Measurements from ENCODE around the gene NRGN. TPM values are rescaled to one million over a fixed set of nuclear protein-coding genes. Genes with fewer than 3 reads are reported as not detected.

Gene NRGN
- total RNA-seq, 1 donor from 2014 or later: not detected

GRCh38 chr11:124796312-124796711 lies 56.6 kb downstream of the NRGN start:
- H3K36me3 ChIP-seq (ENCODE audit: control insufficient read depth in 3 of 3, insufficient read depth in 3 of 3, low read length in 3 of 3): no peaks in the 10 kb centered on the region
- no peak overlapping the region for H3K4me3 ChIP-seq (ENCODE audit: low read length in 3 of 3)
- H3K27me3 ChIP-seq (ENCODE audit: control insufficient read depth in 3 of 3, insufficient read depth in 3 of 3, low read length in 3 of 3): no peaks in the 10 kb centered on the region
- no peaks in the 10 kb centered on the region for H3K9me3 ChIP-seq (ENCODE audit: control insufficient read depth in 3 of 3, low read length in 3 of 3)
- H3K9ac ChIP-seq (ENCODE audit: low read depth in 1 of 3, low read length in 3 of 3): no peak overlapping the region
- H3K27ac ChIP-seq (ENCODE audit: low read depth, low read length): no peak overlapping the region
- peaks cover 18 to 28% (median 21%) of the 10 kb centered on the region in 3 donors for H3K4me1 ChIP-seq (ENCODE audit: control insufficient read depth in 3 of 3, insufficient read depth in 3 of 3, low read length in 3 of 3)

Other genes with a start within 250 kb of the NRGN start
- not detected for gene OR8B12, start 196.3 kb upstream of the NRGN start, total RNA-seq
- not detected for gene OR8A1, start 169.9 kb upstream of the NRGN start, total RNA-seq
- not detected for gene PANX3, start 128.5 kb upstream of the NRGN start, total RNA-seq
- 7.3 TPM for gene TBRG1, start 117.1 kb upstream of the NRGN start, total RNA-seq
- gene SIAE, start 66.2 kb upstream of the NRGN start, total RNA-seq: 2.1 TPM
- 2.1 TPM for gene SPA17, start 66.0 kb upstream of the NRGN start, total RNA-seq
- gene VSIG2, start 12.3 kb downstream of the NRGN start, total RNA-seq: not detected
- 9.4 TPM for gene ESAM, start 22.3 kb downstream of the NRGN start, total RNA-seq
- 9.4 TPM for gene MSANTD2, start 60.5 kb downstream of the NRGN start, total RNA-seq
- 12.0 TPM for gene ROBO3, start 125.5 kb downstream of the NRGN start, total RNA-seq
- 14.1 TPM for gene ROBO4, start 157.9 kb downstream of the NRGN start, total RNA-seq
- not detected for gene HEPN1, start 179.3 kb downstream of the NRGN start, total RNA-seq
- 1.6 TPM for gene HEPACAM, start 196.1 kb downstream of the NRGN start, total RNA-seq
- 2.6 TPM for gene CCDC15, start 214.3 kb downstream of the NRGN start, total RNA-seq